RWPE2 (cell line): ENCODE measurements around the gene SLC12A9.
A peak's percentile ranks its signal among the peaks of the same experiment; 100 is the strongest.

Experiments
- ATAC-seq: fragments of 200-7000 bp; cut with Tn5 transposase; 3 replicates; pipeline ENCODE4 v1.9.1; 2021; ENCODE audit warnings: low read depth
- DNase-seq: peaks from one replicate; pipeline ENCODE4 v3.0.0-alpha.2; 2020; ENCODE audit warnings: low spot score
- H3K27ac ChIP-seq: fragments of 450-650 bp; 2 replicates; pipeline ENCODE4 v1.5.1; 2017; ENCODE audit warnings: mild to moderate bottlenecking; ENCODE audit not compliant: poor library complexity, severe bottlenecking
- H3K27me3 ChIP-seq: fragments of 250-450 bp; sonication (Bioruptor Pico); 2 replicates; pipeline ENCODE4 v1.5.1; 2021; ENCODE audit warnings: mild to moderate bottlenecking, moderate library complexity; ENCODE audit not compliant: insufficient read depth, poor library complexity, severe bottlenecking
- H3K36me3 ChIP-seq: fragments of 250-450 bp; sonication (Bioruptor Pico); 2 replicates; pipeline ENCODE4 v1.5.1; 2020; ENCODE audit warnings: low read depth, mild to moderate bottlenecking, moderate library complexity
- H3K4me1 ChIP-seq: fragments of 250-450 bp; sonication (Bioruptor Pico); 2 replicates; pipeline ENCODE4 v1.5.1; 2021; ENCODE audit warnings: mild to moderate bottlenecking, moderate library complexity; ENCODE audit not compliant: insufficient read depth, poor library complexity, severe bottlenecking
- H3K4me3 ChIP-seq: fragments of 250-450 bp; sonication (Bioruptor Pico); 2 replicates; pipeline ENCODE4 v1.5.1; 2021; ENCODE audit warnings: mild to moderate bottlenecking, moderate library complexity; ENCODE audit not compliant: severe bottlenecking
- H3K9me3 ChIP-seq: fragments of 250-450 bp; sonication (Bioruptor Pico); 2 replicates; pipeline ENCODE4 v1.5.1; 2021; ENCODE audit warnings: mild to moderate bottlenecking, moderate library complexity; ENCODE audit not compliant: severe bottlenecking
- TF ChIP-seq, protein P1 (sequence below): fragments of 450-650 bp; IDR thresholded peaks from one replicate; pipeline ENCODE4 v1.5.1; 2017; ENCODE audit warnings: mild to moderate bottlenecking, moderate library complexity; ENCODE audit not compliant: poor library complexity, severe bottlenecking

Gene SLC12A9

DNA sequence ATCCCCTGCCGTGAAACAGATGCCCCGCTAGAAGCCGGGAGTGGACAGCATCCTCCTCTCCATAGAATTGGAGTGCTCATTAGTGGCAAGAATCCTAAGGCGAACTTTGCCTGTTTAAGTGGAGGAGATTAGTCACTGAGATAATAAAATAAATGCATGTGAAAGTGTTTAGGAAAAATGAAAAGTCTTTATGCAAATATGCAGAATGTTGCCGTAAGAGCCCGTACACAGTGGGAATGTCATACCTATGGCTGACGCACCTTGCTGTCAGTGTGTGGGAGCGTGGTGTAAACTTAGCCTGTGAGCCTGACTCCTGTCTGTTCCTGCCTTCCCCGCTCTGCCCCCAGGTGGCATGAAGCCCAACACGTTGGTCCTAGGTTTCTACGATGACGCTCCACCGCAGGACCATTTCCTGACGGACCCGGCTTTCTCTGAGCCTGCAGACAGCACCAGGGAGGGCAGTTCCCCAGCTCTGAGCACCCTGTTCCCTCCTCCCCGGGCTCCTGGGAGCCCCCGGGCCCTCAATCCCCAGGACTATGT, 12.9 kb downstream of the SLC12A9 start:
- TF ChIP-seq, protein P1, sequence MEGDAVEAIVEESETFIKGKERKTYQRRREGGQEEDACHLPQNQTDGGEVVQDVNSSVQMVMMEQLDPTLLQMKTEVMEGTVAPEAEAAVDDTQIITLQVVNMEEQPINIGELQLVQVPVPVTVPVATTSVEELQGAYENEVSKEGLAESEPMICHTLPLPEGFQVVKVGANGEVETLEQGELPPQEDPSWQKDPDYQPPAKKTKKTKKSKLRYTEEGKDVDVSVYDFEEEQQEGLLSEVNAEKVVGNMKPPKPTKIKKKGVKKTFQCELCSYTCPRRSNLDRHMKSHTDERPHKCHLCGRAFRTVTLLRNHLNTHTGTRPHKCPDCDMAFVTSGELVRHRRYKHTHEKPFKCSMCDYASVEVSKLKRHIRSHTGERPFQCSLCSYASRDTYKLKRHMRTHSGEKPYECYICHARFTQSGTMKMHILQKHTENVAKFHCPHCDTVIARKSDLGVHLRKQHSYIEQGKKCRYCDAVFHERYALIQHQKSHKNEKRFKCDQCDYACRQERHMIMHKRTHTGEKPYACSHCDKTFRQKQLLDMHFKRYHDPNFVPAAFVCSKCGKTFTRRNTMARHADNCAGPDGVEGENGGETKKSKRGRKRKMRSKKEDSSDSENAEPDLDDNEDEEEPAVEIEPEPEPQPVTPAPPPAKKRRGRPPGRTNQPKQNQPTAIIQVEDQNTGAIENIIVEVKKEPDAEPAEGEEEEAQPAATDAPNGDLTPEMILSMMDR: peak; percentile 49
- H3K27ac ChIP-seq: peak overlapping the region; percentile 98

DNA sequence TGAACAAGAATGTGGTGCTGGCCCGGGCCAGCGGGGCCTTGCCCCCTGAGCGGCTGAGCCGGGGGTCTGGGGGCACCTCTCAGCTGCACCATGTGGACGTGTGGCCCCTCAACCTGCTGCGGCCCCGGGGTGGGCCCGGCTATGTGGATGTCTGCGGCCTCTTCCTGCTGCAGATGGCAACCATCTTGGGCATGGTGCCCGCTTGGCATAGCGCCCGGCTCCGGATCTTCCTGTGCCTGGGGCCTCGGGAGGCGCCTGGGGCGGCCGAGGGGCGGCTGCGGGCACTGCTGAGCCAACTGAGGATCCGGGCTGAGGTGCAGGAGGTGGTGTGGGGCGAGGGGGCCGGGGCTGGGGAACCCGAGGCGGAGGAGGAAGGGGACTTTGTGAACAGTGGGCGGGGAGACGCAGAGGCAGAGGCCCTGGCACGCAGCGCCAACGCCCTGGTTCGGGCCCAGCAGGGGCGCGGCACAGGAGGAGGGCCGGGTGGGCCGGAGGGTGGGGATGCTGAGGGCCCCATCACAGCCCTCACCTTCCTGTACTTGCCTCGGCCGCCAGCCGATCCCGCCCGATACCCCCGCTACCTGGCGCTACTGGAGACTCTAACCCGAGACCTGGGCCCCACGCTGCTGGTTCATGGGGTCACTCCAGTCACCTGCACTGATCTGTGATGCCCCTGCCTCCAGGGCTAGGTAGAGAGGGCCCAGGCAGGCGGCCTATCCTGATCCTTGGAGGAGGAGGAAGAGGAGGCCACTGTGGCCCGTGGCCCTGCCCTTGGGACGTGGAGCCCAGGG, 13.6 kb downstream of the SLC12A9 start:
- H3K4me3 ChIP-seq: peak overlapping the region; percentile 83
- DNase-seq: peak; percentile 85

More for the DNA sequence above, 12.9 kb downstream of the SLC12A9 start:
- H3K27me3 ChIP-seq: no peaks in the 10 kb centered on the region
- ATAC-seq: peak; percentile 82
- peak; percentile 95 for DNase-seq
- H3K9me3 ChIP-seq: no peaks in the 10 kb centered on the region
- H3K4me1 ChIP-seq: peaks cover 18% of the 10 kb centered on the region
- peaks cover 32% of the 10 kb centered on the region for H3K36me3 ChIP-seq
- peak overlapping the region; percentile 83 for H3K4me3 ChIP-seq

DNA sequence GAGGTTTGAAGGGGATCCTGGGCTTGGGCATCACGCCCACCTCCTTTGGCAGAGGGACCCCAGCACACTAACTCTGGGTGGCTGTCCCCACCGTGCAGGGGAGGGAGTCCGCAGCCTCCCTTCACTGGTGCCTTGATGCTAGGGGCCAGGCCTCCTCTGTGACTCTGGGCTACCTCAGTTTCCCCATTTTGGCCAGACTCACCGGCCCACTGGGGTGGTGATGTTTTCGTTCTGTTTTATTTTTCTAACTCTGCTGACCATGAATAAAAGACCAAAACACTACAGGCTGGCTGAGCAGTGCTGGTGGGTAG, 14.2 kb downstream of the SLC12A9 start:
- TF ChIP-seq, protein P1: no peak
- Histone ChIP-seq H3K36me3 (peaks cover 39% of the 10 kb centered on the region), H3K4me3 (peak overlapping the region; percentile 83), H3K27ac (peak overlapping the region; percentile 98), H3K27me3 (no peaks in the 10 kb centered on the region), H3K9me3 (no peaks in the 10 kb centered on the region), H3K4me1 (peaks cover 18% of the 10 kb centered on the region)
- no peak for ATAC-seq
- no peak for DNase-seq

More for the DNA sequence above, 13.6 kb downstream of the SLC12A9 start:
- Histone ChIP-seq H3K4me1 (peaks cover 18% of the 10 kb centered on the region), H3K27me3 (no peaks in the 10 kb centered on the region), H3K36me3 (peaks cover 34% of the 10 kb centered on the region), H3K9me3 (no peaks in the 10 kb centered on the region), H3K27ac (peak overlapping the region; percentile 98)
- TF ChIP-seq, protein P1: no peak
- ATAC-seq: peak; percentile 54

DNA sequence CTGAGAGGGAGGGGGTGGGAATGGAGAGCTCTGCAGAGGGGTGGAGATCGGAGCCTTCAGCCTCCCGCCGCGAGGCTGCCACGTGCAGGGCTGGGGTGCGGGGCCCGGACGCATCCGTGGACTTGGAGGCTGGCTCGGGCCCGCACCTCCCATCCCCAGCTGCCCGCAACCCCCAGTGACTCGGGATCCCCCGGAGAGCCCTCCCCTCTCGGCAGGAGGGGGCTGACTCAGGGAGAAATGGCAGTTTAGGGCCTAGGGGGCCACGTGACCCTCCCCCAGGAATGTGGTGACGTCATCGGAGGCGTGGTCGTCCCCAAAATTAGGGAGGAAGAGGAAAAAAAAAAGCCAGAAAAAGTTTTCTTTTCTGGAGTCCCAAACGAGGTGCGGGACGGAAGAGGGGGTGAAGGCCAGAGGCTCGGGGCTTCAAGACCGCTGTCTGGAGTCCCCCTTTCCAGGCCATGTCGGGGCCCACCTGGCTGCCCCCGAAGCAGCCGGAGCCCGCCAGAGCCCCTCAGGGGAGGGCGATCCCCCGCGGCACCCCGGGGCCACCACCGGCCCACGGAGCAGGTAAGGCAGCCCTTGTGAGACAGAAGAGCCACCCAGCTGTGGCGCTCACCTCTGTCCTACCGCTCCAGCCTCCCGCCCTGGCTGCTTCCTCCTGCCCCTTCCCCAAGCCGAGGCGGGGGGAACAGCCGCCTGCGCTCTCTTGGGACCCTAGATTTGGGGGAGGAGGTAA, 14.7 kb downstream of the SLC12A9 start, which contains the start of gene TRIP6:
Gene TRIP6, plus strand, starts transcription at position 348 of the 736 bp plus-strand sequence. Its CDS starts 111 bp downstream, at position 459.
- peaks cover 18% of the 10 kb centered on the region for H3K4me1 ChIP-seq
- ATAC-seq: peak; percentile 44

More for the DNA sequence above, 14.7 kb downstream of the SLC12A9 start, which contains the start of gene TRIP6:
- TF ChIP-seq, protein P1: no peak
- Histone ChIP-seq H3K36me3 (peaks cover 42% of the 10 kb centered on the region), H3K27me3 (no peaks in the 10 kb centered on the region), H3K9me3 (no peaks in the 10 kb centered on the region), H3K27ac (peak within 1 kb of the TSS; percentile 98), H3K4me3 (peak within 1 kb of the TSS; percentile 83)
- peak; percentile 92 for DNase-seq
